HCT116 (cell line): Measurements from ENCODE around the gene PCGF2. TPM values are rescaled to one million over a fixed set of nuclear protein-coding genes. Genes with fewer than 3 reads are reported as not detected.

Experiments
- ATAC-seq: fragments of 200-7000 bp; cut with Tn5 transposase; 2 replicates; pipeline ENCODE4 v1.9.1; 2020; ENCODE audit warnings: mild to moderate bottlenecking, moderate library complexity
- BruUV-seq: library from RNA; stranded (reverse); fragments of 400-500 nt; replicated peaks from 2 replicates; lab custom pipeline; 2021; lab: Mats Ljungman, UMichigan
- CTCF ChIA-PET: fragments of 300-600 bp; sonication (Branson Sonifier 250); formaldehyde crosslinking; loops from one replicate; lab custom pipeline; 2021; ENCODE audit warnings: antibody characterized with exemption; lab: Charles Lee
- POLR2A ChIA-PET: fragments of 300-600, 350-600 bp; sonication (Branson Sonifier 250); formaldehyde crosslinking; loops from one replicate; lab custom pipeline; 2021; ENCODE audit warnings: antibody characterized with exemption; lab: Charles Lee
- RAD21 ChIA-PET, 2 experiments: fragments of 300-600 bp; sonication (Branson Sonifier 250); formaldehyde crosslinking; loops; one replicate each; lab custom pipeline; 2023; ENCODE audit warnings: low total read pairs in 2 of 2; ENCODE audit not compliant: uncharacterized antibody in 2 of 2, unreplicated experiment in 2 of 2, low non-redundant PET in 1 of 2; lab: Charles Lee
- DNase-seq: peaks from one replicate; pipeline ENCODE4 v3.0.0-alpha.2; 2010; ENCODE audit warnings: low read depth, low spot score
- H2AFZ ChIP-seq: fragments of 200-600 bp; shearing (Covaris generic), sonication (generic); 2 replicates; pipeline ENCODE4 v1.6.1; 2017; ENCODE audit warnings: low read depth, mixed run types, mixed read lengths, antibody characterized with exemption, low read length; ENCODE audit not compliant: poor library complexity, severe bottlenecking
- H3K27ac ChIP-seq: 2 replicates; pipeline ENCODE4 v1.5.1; 2012; ENCODE audit warnings: low read depth, low read length
- H3K27me3 ChIP-seq: fragments of 200-600 bp; sonication (generic); 2 replicates; pipeline ENCODE4 v1.6.1; 2016; ENCODE audit warnings: mixed run types, low read length, mixed read lengths; ENCODE audit not compliant: insufficient read depth
- H3K36me3 ChIP-seq, 2 experiments: fragments of 200-500 bp in 1 of 2; fragments of 200-600 bp in 1 of 2; sonication (Bioruptor generic) in 1 of 2; sonication (generic) in 1 of 2; 2 replicates each; pipeline versions ENCODE4 v1.5.1 to v1.6.1; 2014 to 2016; ENCODE audit warnings: low read length in 2 of 2, inconsistent platforms in 1 of 2, mixed read lengths in 1 of 2, mixed run types in 1 of 2; ENCODE audit not compliant: insufficient read depth in 2 of 2, control insufficient read depth in 1 of 2
- H3K4me1 ChIP-seq, 2 experiments: fragments of 200-600 bp in 1 of 2; sonication (generic) in 1 of 2; 2 replicates each; pipeline versions ENCODE4 v1.5.1 to v1.6.1; 2012 to 2017; ENCODE audit warnings: low read length in 2 of 2, inconsistent platforms in 1 of 2, mild to moderate bottlenecking in 1 of 2, mixed read lengths in 1 of 2, mixed run types in 1 of 2, moderate library complexity in 1 of 2; ENCODE audit not compliant: insufficient read depth in 2 of 2, control insufficient read depth in 1 of 2
- H3K4me2 ChIP-seq: fragments of 200-600 bp; sonication (generic); 2 replicates; pipeline ENCODE4 v1.6.1; 2017; ENCODE audit warnings: mixed run types, low read length, mixed read lengths
- H3K4me3 ChIP-seq, 2 experiments: fragments of 200-600 bp in 1 of 2; sonication (generic) in 1 of 2; replicated peaks in 1 of 2; 2 replicates each; pipeline ENCODE4 v1.5.1; 2011 to 2016; ENCODE audit warnings: low read length in 2 of 2, control low read depth in 1 of 2, low read depth in 1 of 2, mild to moderate bottlenecking in 1 of 2, mixed read lengths in 1 of 2, mixed run types in 1 of 2
- H3K79me2 ChIP-seq: fragments of 200-600 bp; sonication (generic); 2 replicates; pipeline ENCODE4 v1.6.1; 2017; ENCODE audit warnings: mild to moderate bottlenecking, mixed run types, low read length, moderate library complexity, mixed read lengths; ENCODE audit not compliant: insufficient read depth
- H3K9ac ChIP-seq: fragments of 200-600 bp; sonication (generic); 2 replicates; pipeline ENCODE4 v1.6.1; 2016; ENCODE audit warnings: low read length, mixed read lengths
- H3K9me2 ChIP-seq: fragments of 200-600 bp; sonication (generic), shearing (Covaris generic); 2 replicates; pipeline ENCODE4 v1.6.1; 2017; ENCODE audit warnings: mixed run types, mild to moderate bottlenecking, moderate library complexity; ENCODE audit not compliant: insufficient read depth
- H3K9me3 ChIP-seq, 2 experiments: fragments of 200-500 bp in 1 of 2; fragments of 200-600 bp in 1 of 2; sonication (Bioruptor generic) in 1 of 2; sonication (generic) in 1 of 2; 2 replicates each; pipeline ENCODE4 v1.6.1; 2014 to 2017; ENCODE audit warnings: low read length in 2 of 2, mixed read lengths in 2 of 2, inconsistent platforms in 1 of 2, low read depth in 1 of 2, mild to moderate bottlenecking in 1 of 2, mixed run types in 1 of 2, moderate library complexity in 1 of 2; ENCODE audit not compliant: control insufficient read depth in 1 of 2, insufficient read depth in 1 of 2
- H4K20me1 ChIP-seq: fragments of 200-600 bp; sonication (generic), shearing (Covaris generic); 2 replicates; pipeline ENCODE4 v1.6.1; 2017; ENCODE audit warnings: mixed run types, mild to moderate bottlenecking, moderate library complexity; ENCODE audit not compliant: insufficient read depth
- ATF3 ChIP-seq: IDR thresholded peaks from 2 replicates; pipeline ENCODE4 v1.6.1; 2012
- CBX3 ChIP-seq: IDR thresholded peaks from 2 replicates; pipeline ENCODE4 v1.6.1; 2012; ENCODE audit warnings: low read depth
- CEBPB ChIP-seq: IDR thresholded peaks from 2 replicates; pipeline ENCODE4 v1.6.1; 2012; ENCODE audit warnings: low read depth
- CTCF ChIP-seq, 3 experiments: fragments of 200-600 bp in 1 of 3; sonication (generic) in 1 of 3; IDR thresholded peaks in 2 of 3; conservative IDR thresholded peaks in 1 of 3; 2 replicates each; pipeline ENCODE4 v1.5.1; 2012 to 2017; ENCODE audit warnings: low read depth in 2 of 3, low read length in 2 of 3, antibody characterized with exemption in 1 of 3, borderline replicate concordance in 1 of 3, control low read depth in 1 of 3, mild to moderate bottlenecking in 1 of 3, mixed read lengths in 1 of 3, mixed run types in 1 of 3, moderate library complexity in 1 of 3; ENCODE audit not compliant: insufficient read depth in 1 of 3
- ELF1 ChIP-seq: IDR thresholded peaks from 2 replicates; pipeline ENCODE4 v1.6.1; 2012; ENCODE audit warnings: low read depth, borderline replicate concordance
- EZH2 ChIP-seq: fragments of 200-600 bp; sonication (generic); IDR thresholded peaks from 2 replicates; pipeline ENCODE4 v1.6.1; 2017; ENCODE audit warnings: antibody characterized with exemption, mixed run types
- EZH2phosphoT487 ChIP-seq: fragments of 200-600 bp; IDR thresholded peaks from 2 replicates; pipeline ENCODE4 v1.6.1; 2018; ENCODE audit warnings: antibody characterized with exemption, borderline replicate concordance
- FOSL1 ChIP-seq: IDR thresholded peaks from 2 replicates; pipeline ENCODE4 v1.6.1; 2012; ENCODE audit warnings: low read depth
- JUND ChIP-seq: IDR thresholded peaks from 2 replicates; pipeline ENCODE4 v1.6.1; 2012
- MAX ChIP-seq: IDR thresholded peaks from 2 replicates; pipeline ENCODE4 v1.6.1; 2012
- POLR2AphosphoS5 ChIP-seq: IDR thresholded peaks from 2 replicates; pipeline ENCODE4 v1.6.1; 2011; ENCODE audit warnings: mild to moderate bottlenecking, low read depth, low read length, moderate library complexity
- REST ChIP-seq: IDR thresholded peaks from 2 replicates; pipeline ENCODE4 v1.6.1; 2012; ENCODE audit warnings: low read depth
- SP1 ChIP-seq: IDR thresholded peaks from 2 replicates; pipeline ENCODE4 v1.6.1; 2012; ENCODE audit warnings: low read depth
- SRF ChIP-seq: IDR thresholded peaks from 2 replicates; pipeline ENCODE4 v1.6.1; 2012; ENCODE audit warnings: low read depth
- YY1 ChIP-seq: IDR thresholded peaks from 2 replicates; pipeline ENCODE4 v1.6.1; 2011; ENCODE audit warnings: low read length, low read depth, moderate library complexity, mild to moderate bottlenecking; ENCODE audit not compliant: insufficient replicate concordance; ENCODE audit errors: extremely low read depth
- ZBTB33 ChIP-seq: IDR thresholded peaks from 2 replicates; pipeline ENCODE4 v1.6.1; 2011; ENCODE audit warnings: mild to moderate bottlenecking, low read length, moderate library complexity; ENCODE audit not compliant: insufficient replicate concordance; ENCODE audit errors: extremely low read depth
- ZNF274 ChIP-seq: fragments of 200-500 bp; sonication (Bioruptor generic); IDR thresholded peaks from 2 replicates; pipeline ENCODE4 v1.6.1; 2014; ENCODE audit warnings: mild to moderate bottlenecking, low read depth, low read length, inconsistent platforms
- intact Hi-C: fragments of 100-400 bp; cut with micrococcal nuclease; formaldehyde crosslinking; loops from 2 replicates; pipeline ENCODE4 v1.10.0; 2022
- total RNA-seq: library from RNA; stranded (reverse); gene quantifications from one replicate; pipeline ENCODE4 v1.2.1, GENCODE V29; 2021; ENCODE audit not compliant: unreplicated experiment

Gene PCGF2
- total RNA-seq, 1 experiment from 2014 or later, result 64.6 TPM

- ChIA-PET RAD21 (no interaction called here), POLR2A (no interaction called here), CTCF (interaction anchor here (1.1 kb wide), 1 partner anchor 12 kb away, joined by 4 read pairs; no protein-coding TSS in a partner anchor)
- intact Hi-C loops, result no loop called here
- Histone ChIP-seq H4K20me1 (no peaks in the 10 kb centered on the region), H3K9me3 (no peaks in the 10 kb centered on the region), H3K4me1 (peaks cover 21 to 37% of the 10 kb centered on the region in 2 experiments), H3K9me2 (no peaks in the 10 kb centered on the region), H3K27me3 (no peaks in the 10 kb centered on the region), H3K4me3 (no peak overlapping the region), H3K4me2 (no peak overlapping the region), H3K36me3 (peaks cover 5 to 8% of the 10 kb centered on the region in 2 experiments; a peak in 3 of 4 replicates), H3K9ac (no peak overlapping the region), H3K27ac (no peak overlapping the region), H3K79me2 (peaks cover 75% of the 10 kb centered on the region), H2AFZ (no peak overlapping the region)
- TF ChIP-seq CEBPB (no peak), MAX (no peak), CTCF (IDR thresholded peaks at IDR 0.05 in 2 of 3, conservative IDR thresholded peaks at IDR 0.05 in 1 of 3; ENCODE audit: borderline replicate concordance in 1 of 3, insufficient read depth in 1 of 3, low read depth in 2 of 3, low read length in 2 of 3) (no peak), JUND (no peak), ATF3 (no peak), CBX3 (no peak), SP1 (no peak), FOSL1 (no peak), EZH2 (no peak), SRF (no peak), YY1 (no peak), REST (no peak), ELF1 (no peak), ZNF274 (no peak), POLR2AphosphoS5 (no peak), EZH2phosphoT487 (no peak), ZBTB33 (no peak)
- DNase-seq (no peak), ATAC-seq (no peak)
- no TSS peak for BruUV-seq
These were observed 4.5 kb downstream of the PCGF2 start for GRCh38 chr17:38743556-38744171.
